HCEC 1CT (cell line): ENCODE results near the gene SH3D19.
"Not testable (repeated sequence)": the region's sequence is repeated elsewhere in the genome, so short reads cannot be mapped to it uniquely, and the experiment has no call there.

Source experiments
- DNase-seq: peaks from one replicate; pipeline ENCODE4 v3.0.0-alpha.2; 2017

SH3D19 gene

GRCh38 chr4:151267104-151267503 lies 58.3 kb downstream of the SH3D19 start:
- no peak for DNase-seq

GRCh38 chr4:151266497-151266896 lies 58.9 kb downstream of the SH3D19 start:
- no peak for DNase-seq

GRCh38 chr4:151263455-151263854 lies 62.0 kb downstream of the SH3D19 start:
- DNase-seq: no peak

GRCh38 chr4:151260526-151260925 lies 64.9 kb downstream of the SH3D19 start:
- no peak for DNase-seq

GRCh38 chr4:151259752-151260151 lies 65.7 kb downstream of the SH3D19 start:
- no peak for DNase-seq

GRCh38 chr4:151257704-151258103 lies 67.7 kb downstream of the SH3D19 start:
- no peak for DNase-seq

- DNase-seq: no peak
These were observed 69.3 kb downstream of the SH3D19 start for GRCh38 chr4:151256134-151256533.

- DNase-seq: not testable (repeated sequence)
These were observed 69.7 kb downstream of the SH3D19 start for GRCh38 chr4:151255680-151256079.

- DNase-seq: not testable (repeated sequence)
These were observed 70.2 kb downstream of the SH3D19 start for GRCh38 chr4:151255226-151255625.

GRCh38 chr4:151251603-151252304 lies 73.7 kb downstream of the SH3D19 start:
- no peak for DNase-seq

- DNase-seq: no peak
These were observed 74.7 kb downstream of the SH3D19 start for GRCh38 chr4:151250706-151251105.

- DNase-seq: no peak
These were observed 76.9 kb downstream of the SH3D19 start for GRCh38 chr4:151248519-151248918.

- no peak for DNase-seq
These were observed 78.0 kb downstream of the SH3D19 start for GRCh38 chr4:151247395-151247794.

GRCh38 chr4:151246742-151247141 lies 78.7 kb downstream of the SH3D19 start:
- DNase-seq: no peak

- DNase-seq: no peak
These were observed 83.1 kb downstream of the SH3D19 start for GRCh38 chr4:151242305-151242704.

GRCh38 chr4:151239608-151240007 lies 85.8 kb downstream of the SH3D19 start:
- no peak for DNase-seq

GRCh38 chr4:151238477-151238876 lies 86.9 kb downstream of the SH3D19 start:
- DNase-seq: peak; percentile 9

- no peak for DNase-seq
These were observed 89.4 kb downstream of the SH3D19 start for GRCh38 chr4:151236036-151236435.

- not testable (repeated sequence) for DNase-seq
These were observed 90.0 kb downstream of the SH3D19 start for GRCh38 chr4:151235373-151235772.

GRCh38 chr4:151233600-151233999 lies 91.8 kb downstream of the SH3D19 start:
- no peak for DNase-seq

GRCh38 chr4:151231915-151232595 lies 93.3 kb downstream of the SH3D19 start:
- DNase-seq: no peak

GRCh38 chr4:151228189-151229119 lies 97.0 kb downstream of the SH3D19 start:
- no peak for DNase-seq

GRCh38 chr4:151227731-151228130 lies 97.7 kb downstream of the SH3D19 start:
- DNase-seq: peak; percentile 72
